K562 (cell line): Measurements from ENCODE around the gene ZG16B. TPM values are rescaled to one million over a fixed set of nuclear protein-coding genes. Genes with fewer than 3 reads are reported as not detected.

ENCODE experiments used
- ATAC-seq: fragments of 200-7000 bp; cut with Tn5 transposase; 3 replicates; pipeline ENCODE4 v1.9.1; 2020; ENCODE audit warnings: moderate library complexity
- BruUV-seq: library from RNA; stranded (reverse); fragments of 400-500 nt; replicated peaks from 2 replicates; lab custom pipeline; 2021; lab: Mats Ljungman, UMichigan
- CTCF ChIA-PET: fragments of 300-600 bp; formaldehyde crosslinking; extraction: SDS; loops from one replicate; lab custom pipeline; 2021; ENCODE audit warnings: low intra/inter-chr PET ratio; lab: Yijun Ruan, JAX
- POLR2A ChIA-PET: fragments of 300-600, 350-650 bp; sonication (Branson Sonifier 250); formaldehyde crosslinking; extraction: SDS; loops from one replicate; lab custom pipeline; 2021; ENCODE audit warnings: antibody characterized with exemption, inconsistent platforms; lab: Yijun Ruan, JAX
- DNase-seq, 4 experiments: peaks; one replicate each; pipeline versions ENCODE4 v3.0.0 to v3.0.0-alpha.2; 2011 to 2018; ENCODE audit warnings: low spot score in 3 of 4, mixed read lengths in 3 of 4; ENCODE audit errors: extremely low read depth in 1 of 4
- FAIRE-seq: peaks from 2 replicates; lab custom pipeline; 2011; peaks lifted over from hg19 to GRCh38; lab: Jason Lieb, UNC
- H2AFZ ChIP-seq: 2 replicates; pipeline ENCODE4 v1.6.0; 2011; ENCODE audit warnings: low read depth, low read length, control low read depth, inconsistent platforms
- H3K27ac ChIP-seq: fragments of 200-600 bp; 3 replicates; pipeline ENCODE4 v1.8.0; 2011; ENCODE audit warnings: low read depth, mild to moderate bottlenecking, control low read depth, inconsistent platforms, low read length, moderate library complexity, mixed read lengths; ENCODE audit errors: extremely low read depth
- H3K27me3 ChIP-seq, 2 experiments: fragments of 300-600 bp in 1 of 2; 2 replicates in 1 of 2; 3 replicates in 1 of 2; pipeline versions ENCODE4 v1.6.0 to v1.8.0; 2011; ENCODE audit warnings: inconsistent platforms in 2 of 2, low read length in 2 of 2, mild to moderate bottlenecking in 1 of 2, mixed read lengths in 1 of 2, moderate library complexity in 1 of 2; ENCODE audit not compliant: control insufficient read depth in 2 of 2, insufficient read depth in 2 of 2
- H3K36me3 ChIP-seq: fragments of 300-600 bp; 3 replicates; pipeline ENCODE4 v1.8.0; 2011; ENCODE audit warnings: mild to moderate bottlenecking, low read length, inconsistent platforms; ENCODE audit not compliant: control insufficient read depth, insufficient read depth
- H3K4me1 ChIP-seq, 2 experiments: fragments of 200-600 bp in 1 of 2; replicated peaks in 1 of 2; 2 replicates in 1 of 2; 3 replicates in 1 of 2; pipeline versions ENCODE4 v1.5.1 to v1.8.0; 2011; ENCODE audit warnings: inconsistent platforms in 2 of 2, low read length in 2 of 2, mild to moderate bottlenecking in 1 of 2, mixed read lengths in 1 of 2, moderate library complexity in 1 of 2; ENCODE audit not compliant: control insufficient read depth in 2 of 2, insufficient read depth in 2 of 2
- H3K4me2 ChIP-seq: 2 replicates; pipeline ENCODE4 v1.6.1; 2011; ENCODE audit warnings: low read length, control low read depth, inconsistent platforms, mixed read lengths; ENCODE audit not compliant: insufficient read depth
- H3K4me3 ChIP-seq: fragments of 200-600 bp; sonication (generic), shearing (Covaris generic); 2 replicates; pipeline ENCODE4 v1.5.1; 2016; ENCODE audit warnings: control low read depth, inconsistent platforms
- H3K79me2 ChIP-seq: fragments of 200-600 bp; 3 replicates; pipeline ENCODE4 v1.8.0; 2011; ENCODE audit warnings: low read length, inconsistent platforms; ENCODE audit not compliant: control insufficient read depth, insufficient read depth
- H3K9ac ChIP-seq, 2 experiments: 2 replicates each; pipeline versions ENCODE4 v1.6.0 to v1.6.1; 2011; ENCODE audit warnings: low read depth in 2 of 2, low read length in 2 of 2, control low read depth in 1 of 2, inconsistent platforms in 1 of 2, mild to moderate bottlenecking in 1 of 2, mixed read lengths in 1 of 2; ENCODE audit not compliant: insufficient read depth in 1 of 2
- H3K9me1 ChIP-seq: one replicate; pipeline ENCODE4 v1.6.0; 2011; ENCODE audit warnings: inconsistent platforms, mild to moderate bottlenecking, low read length, moderate library complexity; ENCODE audit not compliant: control insufficient read depth, insufficient read depth
- H3K9me3 ChIP-seq: replicated peaks from 2 replicates; pipeline ENCODE4 v1.5.1; 2011; ENCODE audit warnings: low read depth, low read length, inconsistent platforms; ENCODE audit not compliant: control insufficient read depth, insufficient read depth
- H4K20me1 ChIP-seq: replicated peaks from 2 replicates; pipeline ENCODE4 v1.6.1; 2011; ENCODE audit warnings: low read length, inconsistent platforms, mixed read lengths; ENCODE audit not compliant: control insufficient read depth, insufficient read depth
- BHLHE40 ChIP-seq: IDR thresholded peaks from 2 replicates; pipeline ENCODE4 v1.6.1; 2011; ENCODE audit warnings: low read length, improper control_type of control experiment
- CBFA2T3 ChIP-seq: fragments of 450-650 bp; IDR thresholded peaks from 2 replicates; pipeline ENCODE4 v1.6.1; 2017
- CHD4 ChIP-seq: fragments of 200-600 bp; sonication (generic); IDR thresholded peaks from 3 replicates; pipeline ENCODE4 v1.6.1; 2012; ENCODE audit warnings: low read depth, mild to moderate bottlenecking, mixed read lengths, low read length, inconsistent platforms; ENCODE audit not compliant: insufficient read depth, insufficient replicate concordance, poor library complexity, severe bottlenecking
- ETV6 ChIP-seq, 3 experiments: fragments of 150-350 bp in 1 of 3; sonication (generic) in 1 of 3; formaldehyde crosslinking in 1 of 3; IDR thresholded peaks; 2 replicates each; pipeline versions ENCODE4 v1.6.1 to v1.8.0; 2014 to 2022; ENCODE audit warnings: borderline replicate concordance in 2 of 3, low read depth in 2 of 3, antibody characterized with exemption in 1 of 3, low read length in 1 of 3, mild to moderate bottlenecking in 1 of 3, missing genetic modification reagents in 1 of 3
- FOXA1 ChIP-seq: fragments of 450-650 bp; IDR thresholded peaks from 2 replicates; pipeline ENCODE4 v1.6.1; 2016; ENCODE audit warnings: mild to moderate bottlenecking, borderline replicate concordance
- HLTF ChIP-seq: fragments of 450-650 bp; IDR thresholded peaks from 2 replicates; pipeline ENCODE4 v1.6.1; 2016
- HNRNPL ChIP-seq: fragments of 200-400 bp; formaldehyde crosslinking; IDR thresholded peaks from 2 replicates; pipeline ENCODE4 v1.6.1; 2017; ENCODE audit warnings: low read depth, mild to moderate bottlenecking, low read length
- MIER1 ChIP-seq: fragments of 450-650 bp; IDR thresholded peaks from 2 replicates; pipeline ENCODE4 v1.6.1; 2016; ENCODE audit warnings: antibody characterized with exemption, mild to moderate bottlenecking, low read depth
- RNF219 ChIP-seq: fragments of 250-450 bp; sonication (Bioruptor Pico); IDR thresholded peaks from 2 replicates; pipeline ENCODE4 v1.5.0; 2022; ENCODE audit warnings: mild to moderate bottlenecking
- SLC30A9 ChIP-seq: fragments of 250-450 bp; sonication (Bioruptor Pico); IDR thresholded peaks from 2 replicates; pipeline ENCODE4 v1.8.0; 2022; ENCODE audit warnings: mild to moderate bottlenecking, moderate library complexity
- U2AF2 ChIP-seq: fragments of 200-400 bp; formaldehyde crosslinking; optimal IDR thresholded peaks from 2 replicates; pipeline ENCODE3; 2017; ENCODE audit warnings: low read depth, mild to moderate bottlenecking, low read length
- ZNF274 ChIP-seq: IDR thresholded peaks from 2 replicates; pipeline ENCODE4 v1.6.1; 2011; ENCODE audit warnings: low read depth, mild to moderate bottlenecking, low read length, moderate library complexity, borderline replicate concordance
- WGBS: fragments of 100-300 bp; shearing (Covaris generic); methylation state at CpG from one replicate; pipeline ENCODE4 v1.1.6; 2016; ENCODE audit warnings: low coverage, mixed read lengths; ENCODE audit not compliant: insufficient coverage; ENCODE audit errors: missing lambda C conversion rate; 5-methylcytosine and 5-hydroxymethylcytosine counted together
- in situ Hi-C: fragments of 300-500 bp; cut with MboI; formaldehyde crosslinking; loops from 4 replicates; pipeline ENCODE4 v1.15.0; 2018; ENCODE audit warnings: inconsistent platforms, mixed read lengths
- intact Hi-C: fragments of 100-400 bp; cut with micrococcal nuclease; formaldehyde crosslinking; loops from 2 replicates; pipeline ENCODE4 v1.14.2; 2022
- polyA plus RNA-seq, 8 experiments: library from polyadenylated mRNA; depleted of rRNA in 4 of 8; stranded (reverse) in 5 of 8; unstranded in 3 of 8; fragments of >200 nt; fragmentation: Nextera tagmentation in 2 of 8; fragmentation: Illumina TruSeq in 1 of 8; extraction: Ambion mirVana in 2 of 8; extraction: Trizol in 1 of 8; gene quantifications; 2 replicates each; pipeline versions ENCODE4 v1.2.1 to v1.2.3, GENCODE V29; 2011 to 2014; ENCODE audit warnings: inconsistent platforms in 1 of 8, missing spikeins in 1 of 8
- total RNA-seq, 7 experiments: library from RNA; depleted of rRNA in 6 of 7; stranded (reverse); fragments of >200 nt in 6 of 7; fragmentation: Illumina TruSeq in 2 of 7; extraction: Trizol in 2 of 7; gene quantifications; 2 replicates each; pipeline versions ENCODE4 v1.2.1 to v1.2.3, GENCODE V29; 2011 to 2021; ENCODE audit warnings: low replicate concordance in 1 of 7
- TF ChIP-seq, protein P1 (sequence below): fragments of 450-650 bp; IDR thresholded peaks from one replicate; pipeline ENCODE4 v1.6.1; 2018; ENCODE audit warnings: mild to moderate bottlenecking, moderate library complexity; ENCODE audit not compliant: partially characterized antibody
- TF ChIP-seq, protein P2 (sequence below): sonication (generic); formaldehyde crosslinking; IDR thresholded peaks from 2 replicates; pipeline ENCODE4 v1.8.0; 2022; ENCODE audit warnings: mild to moderate bottlenecking, missing genetic modification reagents
- TF ChIP-seq, protein P3 (sequence below), 2 experiments: IDR thresholded peaks; 2 replicates each; pipeline ENCODE4 v1.6.1; 2012; ENCODE audit warnings: improper control_type of control experiment in 2 of 2, low read depth in 2 of 2, low read length in 2 of 2, borderline replicate concordance in 1 of 2

ZG16B gene
- total and polyA plus RNA-seq, 9 of the 15 experiments (the other 6 are each of a cell fraction or from before 2014, with no cell fraction given), result 0.25 to 0.43 (median 0.34) TPM; not detected in 5

- intact Hi-C loops (no loop called here), in situ Hi-C loops (no loop called here)
- Histone ChIP-seq H3K4me1 (peaks cover 0 to 33% of the 10 kb centered on the region in 2 experiments; a peak in 2 of 5 replicates), H3K4me3 (no peak overlapping the region), H3K9me3 (no peaks in the 10 kb centered on the region), H3K36me3 (no peaks in the 10 kb centered on the region), H4K20me1 (peaks cover 10% of the 10 kb centered on the region), H3K27ac (no peak overlapping the region), H3K9ac (no peak overlapping the region), H3K4me2 (no peak overlapping the region), H2AFZ (no peak overlapping the region), H3K27me3 (peaks cover 41 to 77% of the 10 kb centered on the region in 2 experiments), H3K79me2 (no peaks in the 10 kb centered on the region), H3K9me1 (no peaks in the 10 kb centered on the region)
- no TSS peak for BruUV-seq
- ATAC-seq (no peak), DNase-seq (no peak), FAIRE-seq (no peak)
- whole genome bisulfite sequencing, result 6% methylated on average over 8 of the region's 8 CpGs
- POLR2A ChIA-PET, result no interaction called here
- TF ChIP-seq, protein P1, sequence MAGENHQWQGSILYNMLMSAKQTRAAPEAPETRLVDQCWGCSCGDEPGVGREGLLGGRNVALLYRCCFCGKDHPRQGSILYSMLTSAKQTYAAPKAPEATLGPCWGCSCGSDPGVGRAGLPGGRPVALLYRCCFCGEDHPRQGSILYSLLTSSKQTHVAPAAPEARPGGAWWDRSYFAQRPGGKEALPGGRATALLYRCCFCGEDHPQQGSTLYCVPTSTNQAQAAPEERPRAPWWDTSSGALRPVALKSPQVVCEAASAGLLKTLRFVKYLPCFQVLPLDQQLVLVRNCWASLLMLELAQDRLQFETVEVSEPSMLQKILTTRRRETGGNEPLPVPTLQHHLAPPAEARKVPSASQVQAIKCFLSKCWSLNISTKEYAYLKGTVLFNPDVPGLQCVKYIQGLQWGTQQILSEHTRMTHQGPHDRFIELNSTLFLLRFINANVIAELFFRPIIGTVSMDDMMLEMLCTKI, result no peak
- TF ChIP-seq BHLHE40 (no peak), SLC30A9 (no peak), U2AF2 (no peak), ZNF274 (no peak), MIER1 (no peak), CHD4 (no peak), ETV6 (IDR thresholded peaks at IDR 0.05; ENCODE audit: borderline replicate concordance in 1 of 2, low read depth in 2 of 2, low read length in 1 of 2) (no peak), ETV6 (CRISPR knock-in tag; IDR thresholded peaks at IDR 0.05; ENCODE audit: borderline replicate concordance) (no peak), RNF219 (CRISPR knock-in tag) (no peak), HNRNPL (no peak), FOXA1 (no peak), HLTF (no peak), CBFA2T3 (no peak)
- TF ChIP-seq, protein P2, sequence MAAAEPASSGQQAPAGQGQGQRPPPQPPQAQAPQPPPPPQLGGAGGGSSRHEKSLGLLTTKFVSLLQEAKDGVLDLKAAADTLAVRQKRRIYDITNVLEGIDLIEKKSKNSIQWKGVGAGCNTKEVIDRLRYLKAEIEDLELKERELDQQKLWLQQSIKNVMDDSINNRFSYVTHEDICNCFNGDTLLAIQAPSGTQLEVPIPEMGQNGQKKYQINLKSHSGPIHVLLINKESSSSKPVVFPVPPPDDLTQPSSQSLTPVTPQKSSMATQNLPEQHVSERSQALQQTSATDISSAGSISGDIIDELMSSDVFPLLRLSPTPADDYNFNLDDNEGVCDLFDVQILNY (CRISPR knock-in tag), result no peak
- TF ChIP-seq, protein P3, sequence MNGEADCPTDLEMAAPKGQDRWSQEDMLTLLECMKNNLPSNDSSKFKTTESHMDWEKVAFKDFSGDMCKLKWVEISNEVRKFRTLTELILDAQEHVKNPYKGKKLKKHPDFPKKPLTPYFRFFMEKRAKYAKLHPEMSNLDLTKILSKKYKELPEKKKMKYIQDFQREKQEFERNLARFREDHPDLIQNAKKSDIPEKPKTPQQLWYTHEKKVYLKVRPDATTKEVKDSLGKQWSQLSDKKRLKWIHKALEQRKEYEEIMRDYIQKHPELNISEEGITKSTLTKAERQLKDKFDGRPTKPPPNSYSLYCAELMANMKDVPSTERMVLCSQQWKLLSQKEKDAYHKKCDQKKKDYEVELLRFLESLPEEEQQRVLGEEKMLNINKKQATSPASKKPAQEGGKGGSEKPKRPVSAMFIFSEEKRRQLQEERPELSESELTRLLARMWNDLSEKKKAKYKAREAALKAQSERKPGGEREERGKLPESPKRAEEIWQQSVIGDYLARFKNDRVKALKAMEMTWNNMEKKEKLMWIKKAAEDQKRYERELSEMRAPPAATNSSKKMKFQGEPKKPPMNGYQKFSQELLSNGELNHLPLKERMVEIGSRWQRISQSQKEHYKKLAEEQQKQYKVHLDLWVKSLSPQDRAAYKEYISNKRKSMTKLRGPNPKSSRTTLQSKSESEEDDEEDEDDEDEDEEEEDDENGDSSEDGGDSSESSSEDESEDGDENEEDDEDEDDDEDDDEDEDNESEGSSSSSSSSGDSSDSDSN (IDR thresholded peaks at IDR 0.05; ENCODE audit: borderline replicate concordance in 1 of 2, low read depth in 2 of 2, low read length in 2 of 2), result no peak
- CTCF ChIA-PET, result no interaction called here
These were observed 1.6 kb upstream of the ZG16B start for GRCh38 chr16:2828521-2828840.
